Activated gamma-delta T cell (primary cell): Measurements from ENCODE around the gene ELL.

Source experiments
- DNase-seq: peaks from one replicate; lab custom pipeline; 2025; lab: John Stamatoyannopoulos, UW

Gene ELL

GRCh38 chr19:18445262-18445948, 76.5 kb downstream of the ELL start:
- DNase-seq: no peak

- DNase-seq: no peak
Observed at GRCh38 chr19:18444513-18444912, 77.4 kb downstream of the ELL start.

GRCh38 chr19:18443831-18444230, 78.0 kb downstream of the ELL start:
- no peak for DNase-seq

DNA sequence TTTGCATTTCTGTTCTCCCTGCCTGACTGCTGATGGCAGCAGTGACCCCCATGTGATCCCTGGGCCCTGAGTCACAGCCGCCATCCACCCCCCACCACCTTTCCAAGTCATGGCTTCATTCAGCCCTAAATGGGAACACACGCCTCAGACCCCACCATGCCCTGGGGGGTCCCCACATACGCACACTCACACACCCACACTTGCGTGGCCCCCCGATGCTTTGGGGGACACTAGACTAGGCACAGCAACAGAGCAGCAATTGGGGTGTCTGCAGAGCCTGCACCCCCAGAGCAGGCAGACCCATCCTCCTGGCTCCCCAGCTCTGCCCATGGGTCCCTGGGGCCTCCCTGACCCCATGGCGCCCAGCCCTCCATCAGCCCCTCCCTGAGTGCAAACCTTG, 78.5 kb downstream of the ELL start:
- no peak for DNase-seq

- no peak for DNase-seq
Observed at GRCh38 chr19:18442941-18443340, 78.9 kb downstream of the ELL start.

- no peak for DNase-seq
Observed at GRCh38 chr19:18441804-18442788, 79.8 kb downstream of the ELL start.

DNA sequence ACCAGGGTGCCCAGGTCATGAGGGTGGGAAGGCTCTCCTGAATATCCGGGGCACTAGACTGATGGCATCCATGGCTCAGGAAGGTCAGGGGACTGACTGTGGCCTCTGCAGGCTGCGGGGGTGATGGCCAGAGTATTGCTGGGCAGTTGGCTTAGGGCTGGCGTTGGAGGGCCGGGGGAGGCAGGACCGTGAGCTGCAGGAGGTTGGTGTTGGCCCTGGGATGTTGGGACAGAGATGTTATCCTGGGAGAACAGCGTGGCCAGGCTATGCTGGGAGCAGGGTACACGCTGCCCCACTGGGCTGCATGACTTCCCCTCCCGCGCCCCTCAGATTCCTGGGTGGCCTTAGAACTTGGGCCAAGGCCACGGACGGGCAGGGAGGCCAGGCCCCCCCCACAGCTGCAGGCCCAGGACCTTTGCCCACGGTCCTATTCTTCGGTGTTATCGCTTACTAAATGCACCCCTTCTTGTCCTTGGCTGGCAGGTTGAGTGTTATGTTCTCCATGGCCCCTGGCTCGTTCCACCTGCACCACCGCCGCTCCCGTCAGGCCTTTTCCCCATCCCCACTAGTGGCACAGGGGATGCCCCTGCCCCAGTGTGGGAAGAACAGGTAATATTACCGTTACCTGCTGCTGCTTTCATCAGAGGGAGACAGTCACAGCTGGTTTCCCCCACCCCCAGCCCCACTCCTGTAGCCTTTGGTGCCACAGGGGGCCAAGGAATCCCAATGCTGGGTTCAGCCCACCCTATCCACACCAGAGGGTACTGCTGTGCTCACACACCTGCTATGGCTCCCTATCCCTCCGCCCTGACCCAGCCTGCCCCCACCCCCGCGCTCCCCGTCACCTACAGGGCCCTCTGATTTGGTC, 80.7 kb downstream of the ELL start:
- DNase-seq: no peak

DNA sequence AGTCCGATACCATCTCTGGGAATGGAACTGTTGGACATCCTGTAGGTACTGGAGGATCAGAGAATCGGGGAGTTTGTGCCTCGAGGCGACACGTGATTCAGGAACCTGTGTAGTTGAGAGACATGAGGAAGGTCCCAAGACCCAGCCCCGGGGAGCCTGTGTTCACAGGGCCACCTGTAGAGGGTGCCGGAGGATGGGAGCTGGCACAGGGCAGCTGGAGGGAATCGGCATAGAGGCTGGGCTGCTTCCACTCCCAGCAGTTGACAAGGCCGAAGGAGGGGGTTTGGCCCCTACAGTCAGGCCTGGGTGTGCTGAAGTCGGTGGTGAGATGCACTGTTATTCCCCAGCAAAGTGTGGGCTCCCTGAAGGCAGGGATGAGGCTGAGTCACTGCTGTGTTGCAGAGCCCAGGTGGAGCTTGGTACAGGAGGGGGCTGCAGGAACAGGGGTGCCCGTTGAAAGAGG, 81.4 kb downstream of the ELL start:
- DNase-seq: no peak

GRCh38 chr19:18439910-18440237, 82.0 kb downstream of the ELL start:
- no peak for DNase-seq

DNA sequence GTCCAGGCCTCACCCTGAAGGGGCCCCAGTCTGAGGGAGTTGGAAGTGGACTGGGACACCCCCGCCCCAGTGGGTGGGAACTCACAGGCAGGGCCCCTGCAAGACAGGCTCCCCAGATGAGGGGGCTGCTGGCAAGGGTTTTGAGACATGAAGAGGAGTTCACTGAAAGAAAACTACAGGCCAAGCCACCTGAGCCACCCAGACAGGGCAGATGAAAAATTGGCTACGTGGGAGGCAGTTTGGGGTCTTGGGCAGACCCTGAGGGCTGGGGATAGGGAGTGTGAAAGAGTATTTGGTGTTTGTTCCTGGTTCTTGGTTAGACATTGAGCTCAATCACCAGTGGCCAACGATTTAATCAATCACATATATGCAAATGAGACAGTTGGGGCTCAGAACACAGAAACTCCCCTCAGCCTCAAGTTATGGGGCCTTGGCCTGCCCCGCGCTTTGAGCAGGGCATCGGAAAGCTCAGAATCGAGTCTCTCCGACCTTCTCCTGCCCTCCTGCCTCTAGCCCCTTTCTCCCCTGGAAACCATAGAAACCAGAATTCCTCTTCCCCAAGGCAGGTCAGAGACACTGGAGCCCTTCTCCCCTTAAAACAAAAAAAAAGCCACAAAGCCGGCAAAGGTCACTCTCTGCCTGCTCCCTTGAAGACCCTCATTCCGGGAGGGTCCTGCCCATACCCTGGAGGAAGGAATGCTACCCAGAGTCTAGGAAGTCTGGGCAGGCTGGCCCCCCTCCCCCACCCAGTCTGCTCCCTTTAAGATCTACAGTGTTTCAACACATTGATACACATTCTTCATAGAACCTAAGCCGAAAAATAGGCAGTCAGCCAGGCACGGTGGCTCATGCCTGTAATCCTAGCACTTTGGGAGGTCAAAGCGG, 82.6 kb downstream of the ELL start:
- no peak for DNase-seq

GRCh38 chr19:18438331-18439024, 83.4 kb downstream of the ELL start:
- no peak for DNase-seq

DNA sequence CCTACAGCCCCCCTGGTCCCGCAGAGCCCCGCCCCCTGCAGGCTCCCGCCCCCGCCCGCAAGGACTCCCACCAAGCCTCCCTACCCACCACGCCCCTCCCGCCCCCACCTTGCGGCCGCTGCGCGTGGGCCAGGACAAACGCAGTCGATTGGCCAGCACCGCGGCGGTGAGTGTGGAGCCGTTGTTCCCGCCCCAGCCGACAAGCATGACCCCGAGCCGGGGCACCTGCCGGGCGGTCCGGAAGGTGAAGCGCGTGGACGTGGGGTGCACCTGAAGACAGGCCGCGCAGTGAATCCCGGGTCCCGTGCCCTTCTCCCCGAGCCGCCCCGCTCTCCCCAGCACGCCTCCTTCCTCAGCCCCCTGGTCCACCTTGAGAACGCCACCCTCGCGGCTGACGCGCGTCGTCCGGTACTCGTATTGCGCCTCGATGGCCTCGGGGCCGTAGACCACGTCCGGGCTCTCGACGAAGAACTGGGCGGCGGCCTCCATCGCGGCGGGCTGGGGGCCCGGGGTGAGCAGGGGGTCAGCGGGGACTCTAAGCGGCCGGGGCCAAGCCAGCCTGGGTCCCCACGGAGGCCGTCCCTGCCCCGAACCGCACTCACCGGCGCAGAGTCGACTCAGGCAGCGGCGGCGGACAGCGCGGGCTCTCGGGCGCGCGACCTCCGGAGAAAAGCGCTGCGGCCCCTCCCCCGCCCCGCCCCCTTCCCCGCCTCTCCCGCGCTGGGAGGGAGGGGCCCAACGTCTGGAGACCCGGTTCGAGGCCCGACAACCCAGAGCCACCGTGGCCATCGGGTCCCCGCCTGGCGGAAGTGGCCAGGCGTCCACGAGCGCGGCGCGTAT, 84.2 kb downstream of the ELL start, which contains the start of gene ISYNA1:
ISYNA1 (minus strand) TSS at position 643 of the 840 bp plus-strand sequence; CDS start at position 489, 154 bp downstream.
- peak; percentile 58 for DNase-seq

DNA sequence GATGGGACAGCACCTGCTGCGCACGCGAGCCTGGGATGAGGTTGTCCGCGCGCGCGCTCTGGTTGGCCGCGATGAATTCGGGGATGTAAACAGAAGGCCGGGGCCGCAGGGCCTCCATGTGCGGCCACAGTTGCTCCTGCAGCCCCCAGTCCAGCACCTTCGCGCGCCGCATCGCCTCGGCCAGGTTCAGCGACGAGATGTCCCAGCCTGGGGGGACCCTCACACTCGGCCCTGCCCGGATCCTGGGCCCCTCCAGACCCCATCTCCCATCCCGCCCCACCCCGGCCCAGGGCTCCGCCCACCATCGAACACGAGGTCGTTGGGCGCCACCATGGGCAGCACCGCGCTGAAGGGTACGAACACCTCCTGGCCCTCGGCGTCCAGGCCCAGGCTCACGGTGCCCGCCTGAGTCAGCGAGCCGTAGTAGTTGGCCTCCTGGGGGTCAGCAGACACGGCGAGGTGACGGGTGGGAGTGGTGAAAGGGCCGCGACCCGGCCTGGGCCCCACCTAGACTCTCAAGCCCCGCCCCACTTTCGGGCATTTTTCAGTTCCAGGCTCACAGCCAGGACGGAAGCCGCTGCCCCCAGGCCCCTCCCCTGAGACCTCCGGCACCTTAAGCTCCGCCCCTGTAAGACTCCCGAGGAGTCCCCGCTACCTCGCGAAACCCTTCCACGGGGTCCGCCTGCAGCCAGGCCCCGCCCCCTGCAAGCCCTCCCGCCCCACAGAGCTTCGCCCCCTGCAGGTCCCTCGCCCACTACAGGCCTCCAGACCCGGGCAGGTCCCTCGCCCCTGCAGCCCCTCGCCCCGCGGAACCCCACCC, 85.0 kb downstream of the ELL start:
- peak; percentile 55 for DNase-seq

GRCh38 chr19:18435842-18436670, 85.8 kb downstream of the ELL start:
- no peak for DNase-seq

DNA sequence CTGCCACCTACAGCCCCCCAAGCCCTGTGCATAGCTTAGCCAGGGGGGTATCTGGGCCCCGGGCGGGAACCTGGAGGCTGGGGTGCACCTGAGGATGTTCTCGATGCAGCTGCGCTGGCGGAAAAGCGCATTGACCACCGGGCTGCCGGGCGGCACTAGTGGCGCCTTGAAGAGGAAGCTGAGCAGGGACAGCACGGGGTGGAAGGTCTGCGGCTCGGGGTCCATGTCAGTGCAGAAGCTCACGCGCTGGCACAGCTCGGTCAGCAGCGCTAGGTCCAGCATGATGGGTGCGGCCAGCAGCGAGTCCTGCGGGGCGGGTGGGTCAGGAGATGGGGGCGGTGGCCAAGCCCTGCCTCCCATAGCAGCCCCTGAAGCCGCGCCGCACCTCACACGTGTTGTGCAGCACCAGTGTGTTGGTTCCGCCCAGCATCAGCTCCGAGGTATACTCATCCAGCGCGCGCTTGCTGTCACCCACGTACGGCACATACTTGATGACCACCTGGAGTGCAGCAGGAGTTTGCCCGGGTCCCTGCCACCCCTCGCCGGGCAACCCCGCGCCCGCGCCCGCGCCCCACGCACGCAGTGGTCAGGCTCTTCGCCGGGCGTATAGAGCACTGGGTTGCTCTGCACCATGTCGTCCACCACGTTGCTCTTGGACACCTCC, 86.6 kb downstream of the ELL start:
- no peak for DNase-seq

- no peak for DNase-seq
Observed at GRCh38 chr19:18434411-18435175, 87.3 kb downstream of the ELL start.
